ENCODE results near the gene SLC27A1. TPM values are rescaled to one million over a fixed set of nuclear protein-coding genes. Genes with fewer than 3 reads are reported as not detected.

The SLC27A1 gene
- total RNA-seq, 2 donors from 2014 or later, result 11.8 to 16.9 TPM

DNA sequence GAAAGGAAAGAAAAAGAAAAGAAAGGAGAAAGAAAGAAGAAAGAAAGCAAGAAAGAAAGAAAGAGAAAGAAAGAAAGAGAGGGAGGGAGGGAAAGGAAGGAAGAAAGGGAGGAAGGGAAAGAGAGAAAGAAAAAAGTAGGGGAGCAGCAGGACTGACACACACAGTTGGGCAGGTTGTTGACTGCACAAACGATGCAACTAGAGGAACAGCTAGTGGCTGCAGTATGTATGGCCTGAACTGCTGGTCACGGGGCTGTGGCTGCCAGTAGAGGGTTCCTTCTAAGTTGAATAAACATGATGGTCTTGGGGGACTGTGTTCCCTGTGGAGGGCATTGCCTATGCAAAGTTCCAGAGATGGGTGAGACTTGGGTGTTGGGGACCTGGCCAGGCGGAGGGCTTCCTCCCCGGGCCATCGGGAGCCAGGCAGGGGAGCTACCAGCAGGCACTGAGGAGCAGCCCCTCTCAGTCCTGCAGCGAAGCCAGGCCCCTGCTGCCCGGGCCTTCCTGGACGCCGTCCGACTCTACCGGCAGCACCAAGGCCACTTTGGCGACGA lies 68.4 kb downstream of the SLC27A1 start:
- no peak overlapping the region for H3K27ac ChIP-seq (ENCODE audit: low read depth, low read length)
- WGBS, 2 experiments (ENCODE audit: insufficient coverage in 1 of 2, insufficient read length in 1 of 2), result 3 to 7% methylated on average over 6 to 13 of the region's 13 CpGs
- no peaks in the 10 kb centered on the region for H3K36me3 ChIP-seq (ENCODE audit: control insufficient read depth, insufficient read depth, low read length)
- peak overlapping the region; percentile 56 for H3K4me3 Mint-ChIP-seq
- no peaks in the 10 kb centered on the region for H3K4me1 ChIP-seq (ENCODE audit: control insufficient read depth, insufficient read depth, low read length)
- no peak for DNase-seq
- peaks cover 2% of the 10 kb centered on the region for H3K9me3 Mint-ChIP-seq
- no peaks in the 10 kb centered on the region for H3K36me3 Mint-ChIP-seq (ENCODE audit: low read depth)
- TF ChIP-seq, protein P1, sequence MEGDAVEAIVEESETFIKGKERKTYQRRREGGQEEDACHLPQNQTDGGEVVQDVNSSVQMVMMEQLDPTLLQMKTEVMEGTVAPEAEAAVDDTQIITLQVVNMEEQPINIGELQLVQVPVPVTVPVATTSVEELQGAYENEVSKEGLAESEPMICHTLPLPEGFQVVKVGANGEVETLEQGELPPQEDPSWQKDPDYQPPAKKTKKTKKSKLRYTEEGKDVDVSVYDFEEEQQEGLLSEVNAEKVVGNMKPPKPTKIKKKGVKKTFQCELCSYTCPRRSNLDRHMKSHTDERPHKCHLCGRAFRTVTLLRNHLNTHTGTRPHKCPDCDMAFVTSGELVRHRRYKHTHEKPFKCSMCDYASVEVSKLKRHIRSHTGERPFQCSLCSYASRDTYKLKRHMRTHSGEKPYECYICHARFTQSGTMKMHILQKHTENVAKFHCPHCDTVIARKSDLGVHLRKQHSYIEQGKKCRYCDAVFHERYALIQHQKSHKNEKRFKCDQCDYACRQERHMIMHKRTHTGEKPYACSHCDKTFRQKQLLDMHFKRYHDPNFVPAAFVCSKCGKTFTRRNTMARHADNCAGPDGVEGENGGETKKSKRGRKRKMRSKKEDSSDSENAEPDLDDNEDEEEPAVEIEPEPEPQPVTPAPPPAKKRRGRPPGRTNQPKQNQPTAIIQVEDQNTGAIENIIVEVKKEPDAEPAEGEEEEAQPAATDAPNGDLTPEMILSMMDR (conservative IDR thresholded peaks at IDR 0.05), result no peak
- no peaks in the 10 kb centered on the region for H3K9me3 ChIP-seq (ENCODE audit: control insufficient read depth, low read length)
- H3K4me3 ChIP-seq (ENCODE audit: low read length), result peak overlapping the region; percentile 77
- H3K27ac Mint-ChIP-seq, result no peak overlapping the region
- H3K9ac ChIP-seq (ENCODE audit: extremely low read depth, low read length, poor library complexity, severe bottlenecking), result no peak overlapping the region
- H3K27me3 ChIP-seq (ENCODE audit: control insufficient read depth, insufficient read depth, low read length, poor library complexity, severe bottlenecking), result peaks cover 9% of the 10 kb centered on the region
- H3K4me1 Mint-ChIP-seq, result no peaks in the 10 kb centered on the region
- H3K27me3 Mint-ChIP-seq (ENCODE audit: insufficient read depth), result peaks cover 50% of the 10 kb centered on the region

DNA sequence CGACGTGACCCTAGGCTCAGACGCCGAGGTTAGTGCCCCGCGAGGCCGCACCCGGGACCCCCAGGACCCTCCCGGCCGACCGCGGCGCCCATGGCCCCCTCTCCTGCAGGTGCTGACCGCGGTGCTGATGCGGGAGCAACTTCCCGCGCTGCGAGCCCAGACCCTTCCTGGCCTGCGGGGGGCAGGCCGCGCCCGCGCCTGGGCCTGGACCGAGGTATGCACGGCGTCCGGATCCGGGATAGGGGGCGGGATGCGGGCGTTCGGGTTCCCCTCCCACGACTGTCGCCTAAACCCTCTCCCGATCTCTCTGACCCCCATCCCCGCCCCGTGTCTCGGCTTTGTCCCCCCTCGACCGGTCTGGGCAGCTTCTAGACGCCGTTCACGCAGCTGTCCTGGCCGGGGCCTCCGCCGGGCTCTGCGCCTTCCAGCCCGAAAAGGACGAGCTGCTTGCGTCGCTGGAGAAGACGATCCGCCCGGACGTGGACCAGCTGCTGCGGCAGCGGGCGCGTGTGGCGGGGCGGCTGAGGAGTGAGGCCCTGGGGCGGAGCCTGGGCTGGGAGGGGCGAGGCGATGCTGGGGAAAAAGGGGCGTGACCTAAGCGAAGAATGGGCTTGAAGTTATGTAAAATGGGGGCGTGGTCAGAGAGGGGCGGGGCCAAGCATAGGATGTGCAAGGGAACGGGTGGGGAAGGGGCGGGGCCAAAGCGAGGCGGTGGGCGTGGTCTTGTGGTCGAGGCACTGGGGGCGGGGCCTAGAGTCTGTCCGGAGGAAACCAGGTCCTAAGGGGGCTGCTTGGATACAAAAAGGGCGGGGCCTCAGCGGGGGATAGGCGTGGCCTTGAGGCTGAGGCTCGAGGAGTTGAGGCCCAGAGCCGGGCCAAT lies 69.2 kb downstream of the SLC27A1 start:
- TF ChIP-seq, protein P1 (conservative IDR thresholded peaks at IDR 0.05), result no peak
- Histone ChIP-seq H3K27ac (ENCODE audit: low read depth, low read length) (no peak overlapping the region), H3K9me3 (ENCODE audit: control insufficient read depth, low read length) (no peaks in the 10 kb centered on the region), H3K4me3 (ENCODE audit: low read length) (peak overlapping the region; percentile 77), H3K27me3 (ENCODE audit: control insufficient read depth, insufficient read depth, low read length, poor library complexity, severe bottlenecking) (peaks cover 9% of the 10 kb centered on the region), H3K4me1 (ENCODE audit: control insufficient read depth, insufficient read depth, low read length) (no peaks in the 10 kb centered on the region), H3K9ac (ENCODE audit: extremely low read depth, low read length, poor library complexity, severe bottlenecking) (no peak overlapping the region), H3K36me3 (ENCODE audit: control insufficient read depth, insufficient read depth, low read length) (no peaks in the 10 kb centered on the region)
- Mint-ChIP-seq H3K4me1 (no peaks in the 10 kb centered on the region), H3K27ac (no peak overlapping the region), H3K4me3 (peak overlapping the region; percentile 56), H3K27me3 (ENCODE audit: insufficient read depth) (peaks cover 55% of the 10 kb centered on the region), H3K9me3 (peaks cover 2% of the 10 kb centered on the region), H3K36me3 (ENCODE audit: low read depth) (no peaks in the 10 kb centered on the region)
- WGBS, 2 experiments (ENCODE audit: insufficient coverage in 1 of 2, insufficient read length in 1 of 2), result 1 to 4% methylated on average over 11 to 82 of the region's 82 CpGs
- peak; percentile 100 for DNase-seq

DNA sequence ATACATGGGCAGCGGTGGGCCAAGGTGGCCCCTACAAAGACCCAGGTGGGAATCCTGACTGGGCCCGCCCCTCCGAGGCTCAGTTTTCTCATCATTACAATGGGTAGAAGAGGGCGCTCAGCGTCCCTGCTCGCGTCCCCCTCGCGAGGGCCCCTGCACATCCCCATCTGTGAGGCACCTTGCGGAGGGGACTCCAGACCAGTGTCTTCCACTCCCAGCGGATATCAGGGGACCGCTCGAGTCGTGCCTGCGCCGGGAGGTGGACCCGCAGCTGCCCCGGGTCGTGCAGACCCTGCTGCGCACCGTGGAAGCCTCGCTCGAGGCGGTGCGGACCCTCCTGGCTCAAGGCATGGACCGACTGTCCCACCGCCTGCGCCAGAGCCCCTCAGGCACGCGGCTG lies 69.8 kb downstream of the SLC27A1 start:
- TF ChIP-seq, protein P1 (conservative IDR thresholded peaks at IDR 0.05), result no peak
- DNase-seq, result no peak
- H3K9me3 ChIP-seq (ENCODE audit: control insufficient read depth, low read length), result no peaks in the 10 kb centered on the region
- no peak overlapping the region for H3K4me3 Mint-ChIP-seq
- peaks cover 9% of the 10 kb centered on the region for H3K27me3 ChIP-seq (ENCODE audit: control insufficient read depth, insufficient read depth, low read length, poor library complexity, severe bottlenecking)
- no peaks in the 10 kb centered on the region for H3K36me3 Mint-ChIP-seq (ENCODE audit: low read depth)
- no peaks in the 10 kb centered on the region for H3K36me3 ChIP-seq (ENCODE audit: control insufficient read depth, insufficient read depth, low read length)
- H3K9me3 Mint-ChIP-seq, result peaks cover 3% of the 10 kb centered on the region
- no peak overlapping the region for H3K9ac ChIP-seq (ENCODE audit: extremely low read depth, low read length, poor library complexity, severe bottlenecking)
- H3K4me3 ChIP-seq (ENCODE audit: low read length), result no peak overlapping the region
- no peak overlapping the region for H3K27ac ChIP-seq (ENCODE audit: low read depth, low read length)
- 91 to 97% methylated on average over 13 to 30 of the region's 30 CpGs for WGBS, 2 experiments (ENCODE audit: insufficient coverage in 1 of 2, insufficient read length in 1 of 2)
- no peaks in the 10 kb centered on the region for H3K4me1 Mint-ChIP-seq
- H3K4me1 ChIP-seq (ENCODE audit: control insufficient read depth, insufficient read depth, low read length), result no peaks in the 10 kb centered on the region
- H3K27me3 Mint-ChIP-seq (ENCODE audit: insufficient read depth), result peaks cover 55% of the 10 kb centered on the region
- no peak overlapping the region for H3K27ac Mint-ChIP-seq
